SH-SY5Y (cell line): Measurements from ENCODE around the gene ECHDC3.

Experiments
- GATA2 ChIP-seq: IDR thresholded peaks from 2 replicates; pipeline ENCODE4 v1.6.1; 2011; ENCODE audit warnings: mild to moderate bottlenecking, low read depth, low read length
- GATA3 ChIP-seq: IDR thresholded peaks from 2 replicates; pipeline ENCODE4 v1.6.1; 2011; ENCODE audit warnings: low read depth, mild to moderate bottlenecking, low read length, moderate library complexity

DNA sequence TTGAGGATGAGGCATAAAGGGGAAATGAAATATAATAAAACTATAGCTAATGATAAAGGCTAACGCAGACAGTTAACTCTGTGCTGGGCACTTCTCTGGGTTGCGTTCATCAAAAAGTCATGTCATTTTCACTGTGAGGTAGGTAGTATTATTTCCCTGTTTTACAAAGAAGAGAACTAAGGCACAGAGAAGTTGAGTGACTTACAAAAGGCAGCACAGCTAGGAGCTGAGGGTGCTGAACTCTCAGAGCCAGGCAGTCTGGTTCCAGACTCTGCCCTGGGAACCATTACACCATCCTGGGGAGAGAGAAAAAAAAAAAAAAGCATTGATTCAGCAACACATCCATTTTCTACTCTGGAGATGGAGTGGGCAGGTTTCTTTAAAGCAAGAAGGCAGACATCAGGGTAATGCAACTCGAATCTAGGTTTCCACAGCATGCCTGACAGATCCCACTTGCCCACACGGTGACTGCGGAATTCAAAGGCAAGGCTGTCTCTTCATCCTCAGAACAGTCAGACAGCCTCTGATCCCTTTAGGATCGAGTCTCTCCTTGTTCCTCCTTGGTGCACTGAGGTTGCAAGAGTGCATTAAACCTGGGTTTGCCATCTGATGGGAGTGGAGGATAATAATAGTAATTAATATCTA is 40.6 kb upstream of the ECHDC3 start:
- no peak for TF ChIP-seq GATA3
- TF ChIP-seq GATA2 = no peak
